Keratinocyte (primary cell): ENCODE data around the gene PHETA1. TPM values are rescaled to one million over a fixed set of nuclear protein-coding genes. Genes with fewer than 3 reads are reported as not detected.
A peak's percentile ranks its signal among the peaks of the same experiment; 100 is the strongest.

ENCODE experiments used
- DNase-seq: peaks from one replicate; pipeline ENCODE4 v3.0.0-alpha.2; 2011; ENCODE audit warnings: low read depth, missing footprints, low spot score
- FAIRE-seq: peaks from 2 replicates; lab custom pipeline; 2011; peaks lifted over from hg19 to GRCh38; lab: Jason Lieb, UNC
- H2AFZ ChIP-seq: 2 replicates; pipeline ENCODE4 v1.6.0; 2012; ENCODE audit warnings: low read length, control low read depth, inconsistent platforms; ENCODE audit not compliant: control insufficient read depth
- H3K27ac ChIP-seq: 2 replicates; pipeline ENCODE4 v1.5.1; 2011; ENCODE audit warnings: low read length; ENCODE audit not compliant: control insufficient read depth, insufficient read depth
- H3K27me3 ChIP-seq: 3 replicates; pipeline ENCODE4 v1.6.0; 2011; ENCODE audit warnings: low read length; ENCODE audit not compliant: control insufficient read depth, insufficient read depth; ENCODE audit errors: extremely low read depth
- H3K36me3 ChIP-seq, 2 experiments: 2 replicates in 1 of 2; 3 replicates in 1 of 2; pipeline ENCODE4 v1.5.1; 2011; ENCODE audit warnings: low read length in 2 of 2, mild to moderate bottlenecking in 1 of 2; ENCODE audit not compliant: control insufficient read depth in 2 of 2, insufficient read depth in 2 of 2; ENCODE audit errors: extremely low read depth in 1 of 2
- H3K4me1 ChIP-seq: 3 replicates; pipeline ENCODE4 v1.5.1; 2011; ENCODE audit warnings: low read length; ENCODE audit not compliant: control insufficient read depth, insufficient read depth; ENCODE audit errors: extremely low read depth
- H3K4me2 ChIP-seq: 3 replicates; pipeline ENCODE4 v1.6.0; 2011; ENCODE audit warnings: low read depth, low read length; ENCODE audit not compliant: control insufficient read depth, insufficient read depth; ENCODE audit errors: extremely low read depth
- H3K4me3 ChIP-seq, 3 experiments: fragments of 200-600 bp in 1 of 3; sonication (generic) in 1 of 3; 2 replicates in 2 of 3; 3 replicates in 1 of 3; pipeline ENCODE4 v1.5.1; 2011 to 2016; ENCODE audit warnings: low read length in 3 of 3, mild to moderate bottlenecking in 3 of 3, control low read depth in 2 of 3, inconsistent platforms in 1 of 3, low read depth in 1 of 3, mixed read lengths in 1 of 3, mixed run types in 1 of 3, moderate library complexity in 1 of 3; ENCODE audit not compliant: control insufficient read depth in 2 of 3, insufficient read depth in 2 of 3; ENCODE audit errors: extremely low read depth in 1 of 3
- H3K79me2 ChIP-seq: 2 replicates; pipeline ENCODE4 v1.6.0; 2012; ENCODE audit warnings: low read length; ENCODE audit not compliant: control insufficient read depth, insufficient read depth
- H3K9ac ChIP-seq: 3 replicates; pipeline ENCODE4 v1.6.0; 2011; ENCODE audit warnings: low read length; ENCODE audit not compliant: control insufficient read depth, insufficient read depth; ENCODE audit errors: extremely low read depth
- H3K9me1 ChIP-seq: 3 replicates; pipeline ENCODE4 v1.6.0; 2011; ENCODE audit warnings: low read length; ENCODE audit not compliant: control insufficient read depth, insufficient read depth; ENCODE audit errors: extremely low read depth
- H3K9me3 ChIP-seq: 2 replicates; pipeline ENCODE4 v1.5.1; 2012; ENCODE audit warnings: low read depth, low read length; ENCODE audit not compliant: control insufficient read depth
- H4K20me1 ChIP-seq: 3 replicates; pipeline ENCODE4 v1.6.0; 2011; ENCODE audit warnings: low read length; ENCODE audit not compliant: control insufficient read depth, insufficient read depth; ENCODE audit errors: extremely low read depth
- EZH2 ChIP-seq: IDR thresholded peaks from one replicate; pipeline ENCODE4 v1.6.1; 2012; ENCODE audit warnings: inconsistent platforms, mild to moderate bottlenecking, low read length, moderate library complexity
- dilution Hi-C: fragments of 300-500 bp; cut with MboI; formaldehyde crosslinking; loops from one replicate; pipeline ENCODE4 v1.7.0; 2020; ENCODE audit warnings: low sequenced_read_pairs; ENCODE audit not compliant: extremely low pct_ligation_motif_present
- polyA plus RNA-seq, 5 experiments: library from polyadenylated mRNA; depleted of rRNA in 3 of 5; stranded (reverse) in 3 of 5; stranded (forward) in 1 of 5; unstranded in 1 of 5; fragments of >200 nt; gene quantifications; 1 replicate in 1 of 5; 2 replicates in 3 of 5; 3 replicates in 1 of 5; pipeline versions ENCODE4 v1.2.1 to v1.2.3, GENCODE V29; 2011 to 2012; ENCODE audit warnings: missing spikeins in 2 of 5, low read depth in 1 of 5, low replicate concordance in 1 of 5
- TF ChIP-seq, protein P1 (sequence below), 3 experiments: IDR thresholded peaks in 1 of 3; conservative IDR thresholded peaks in 1 of 3; optimal IDR thresholded peaks in 1 of 3; 2 replicates in 2 of 3; 3 replicates in 1 of 3; pipeline versions ENCODE3 to v1.5.1; 2011; ENCODE audit warnings: low read length in 3 of 3, mild to moderate bottlenecking in 3 of 3, moderate library complexity in 2 of 3, control low read depth in 1 of 3, inconsistent platforms in 1 of 3; ENCODE audit not compliant: insufficient read depth in 2 of 3; ENCODE audit errors: extremely low read depth in 1 of 3

PHETA1 gene
- polyA plus RNA-seq, 1 donor (not counting 4 experiments of a cell fraction or from before 2014, with no cell fraction given): 1.7 TPM

DNA sequence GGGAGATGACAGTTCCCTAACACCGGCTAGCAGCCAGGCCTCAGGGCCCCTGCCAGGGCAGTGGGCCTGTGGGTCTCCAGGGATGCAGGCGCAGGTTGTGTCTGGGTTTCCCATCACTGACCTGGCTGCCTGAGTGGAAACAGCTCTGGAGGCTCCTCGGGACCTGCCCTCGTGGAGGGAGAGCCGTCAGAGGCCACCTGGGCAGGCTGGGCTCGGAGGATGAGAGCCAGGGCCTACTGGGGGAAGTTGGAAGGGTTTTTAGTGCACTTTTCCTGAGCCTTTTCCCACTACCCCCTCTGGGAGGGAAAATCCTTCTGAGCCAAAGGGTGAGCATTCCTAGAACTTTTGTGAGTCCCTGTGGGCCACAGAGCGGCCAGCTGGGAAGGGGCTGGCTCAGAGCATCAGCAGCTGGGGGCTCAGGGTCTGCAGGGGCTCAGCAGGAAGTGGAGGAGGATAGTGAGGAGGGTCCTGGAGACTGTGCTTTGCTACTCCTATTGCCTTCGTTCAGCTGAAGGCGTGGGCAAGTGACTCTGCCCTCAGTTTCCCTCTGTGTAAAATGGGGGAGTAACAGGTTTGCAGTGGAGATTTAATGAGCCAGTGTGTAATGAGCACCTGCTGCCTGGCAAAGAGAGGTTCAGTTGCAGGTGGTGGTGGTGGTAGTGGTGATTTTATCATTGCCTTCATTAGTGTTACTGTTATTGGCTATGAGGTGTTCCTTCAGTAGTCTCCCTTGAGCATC is 38.7 kb upstream of the PHETA1 start:
- DNase-seq: no peak
- Histone ChIP-seq H3K4me2 (peak overlapping the region; percentile 87), H4K20me1 (peaks cover 5% of the 10 kb centered on the region), H3K9me3 (no peaks in the 10 kb centered on the region), H3K4me1 (peaks cover 38% of the 10 kb centered on the region), H3K4me3 (peak overlapping the region; percentile 73 to 88 (median 83)), H3K27ac (no peak overlapping the region), H3K79me2 (peaks cover 58% of the 10 kb centered on the region), H3K27me3 (no peaks in the 10 kb centered on the region), H2AFZ (no peak overlapping the region), H3K36me3 (peaks cover 0 to 11% of the 10 kb centered on the region in 2 experiments), H3K9ac (peak overlapping the region; percentile 83), H3K9me1 (no peaks in the 10 kb centered on the region)
- TF ChIP-seq, protein P1, sequence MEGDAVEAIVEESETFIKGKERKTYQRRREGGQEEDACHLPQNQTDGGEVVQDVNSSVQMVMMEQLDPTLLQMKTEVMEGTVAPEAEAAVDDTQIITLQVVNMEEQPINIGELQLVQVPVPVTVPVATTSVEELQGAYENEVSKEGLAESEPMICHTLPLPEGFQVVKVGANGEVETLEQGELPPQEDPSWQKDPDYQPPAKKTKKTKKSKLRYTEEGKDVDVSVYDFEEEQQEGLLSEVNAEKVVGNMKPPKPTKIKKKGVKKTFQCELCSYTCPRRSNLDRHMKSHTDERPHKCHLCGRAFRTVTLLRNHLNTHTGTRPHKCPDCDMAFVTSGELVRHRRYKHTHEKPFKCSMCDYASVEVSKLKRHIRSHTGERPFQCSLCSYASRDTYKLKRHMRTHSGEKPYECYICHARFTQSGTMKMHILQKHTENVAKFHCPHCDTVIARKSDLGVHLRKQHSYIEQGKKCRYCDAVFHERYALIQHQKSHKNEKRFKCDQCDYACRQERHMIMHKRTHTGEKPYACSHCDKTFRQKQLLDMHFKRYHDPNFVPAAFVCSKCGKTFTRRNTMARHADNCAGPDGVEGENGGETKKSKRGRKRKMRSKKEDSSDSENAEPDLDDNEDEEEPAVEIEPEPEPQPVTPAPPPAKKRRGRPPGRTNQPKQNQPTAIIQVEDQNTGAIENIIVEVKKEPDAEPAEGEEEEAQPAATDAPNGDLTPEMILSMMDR (optimal IDR thresholded peaks at IDR 0.05 in 1 of 3, IDR thresholded peaks at IDR 0.05 in 1 of 3, conservative IDR thresholded peaks at IDR 0.05 in 1 of 3; ENCODE audit: extremely low read depth in 1 of 3, insufficient read depth in 2 of 3, low read length in 3 of 3): no peak
- no peak for TF ChIP-seq EZH2
- dilution Hi-C loops: no loop called here
- no peak for FAIRE-seq

DNA sequence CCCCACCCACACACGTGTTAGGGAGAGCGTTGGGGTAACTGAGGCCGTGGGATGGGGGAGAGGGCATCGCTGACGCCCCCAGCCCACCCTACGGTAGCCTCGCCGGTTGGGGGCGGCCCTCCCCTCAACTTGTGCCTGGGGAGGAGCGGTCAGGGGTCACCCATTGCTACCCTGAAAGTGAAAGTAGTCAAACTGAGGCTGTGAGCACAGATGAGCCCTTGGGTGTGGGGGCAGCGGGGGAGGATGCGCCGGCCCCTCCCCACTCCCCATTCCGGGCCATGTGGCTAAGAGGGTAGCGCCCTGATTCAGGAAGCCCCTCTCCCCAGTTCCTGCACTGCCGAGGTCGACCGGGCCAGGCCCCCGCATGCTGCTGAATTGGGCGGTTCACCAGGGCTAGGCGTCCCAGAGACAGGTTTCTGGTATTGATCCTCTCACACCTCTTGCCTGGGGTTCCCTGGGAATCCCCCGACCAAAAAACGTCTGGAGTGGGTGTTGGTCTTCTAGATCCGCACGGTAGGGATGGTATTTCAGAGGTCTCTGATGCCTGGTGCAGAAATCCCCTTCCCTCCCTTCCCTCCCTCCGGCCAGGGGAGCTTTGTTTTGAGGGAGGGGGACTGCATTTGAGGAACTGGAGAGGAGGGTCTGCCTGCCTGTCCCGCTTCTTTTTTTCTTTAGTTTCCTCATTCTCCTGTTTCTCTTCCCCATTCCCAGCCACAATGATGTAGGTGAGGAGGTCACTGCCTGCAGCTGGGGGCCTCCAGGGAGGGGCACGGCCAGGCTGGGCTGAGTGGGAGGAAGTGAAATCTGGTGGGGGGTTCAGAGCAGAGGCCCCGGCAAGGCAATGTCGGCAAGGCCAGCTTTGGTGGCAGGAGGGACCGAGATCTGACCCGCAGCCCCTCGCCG is 37.8 kb upstream of the PHETA1 start:
- DNase-seq (no peak), FAIRE-seq (no peak)
- H3K4me2 ChIP-seq: peak overlapping the region; percentile 87
- dilution Hi-C loops: no loop called here
- H3K36me3 ChIP-seq: peaks cover 0 to 11% of the 10 kb centered on the region in 2 experiments
- peak overlapping the region; percentile 46 for H2AFZ ChIP-seq
- peaks cover 5% of the 10 kb centered on the region for H4K20me1 ChIP-seq
- peak overlapping the region; percentile 83 for H3K9ac ChIP-seq
- peaks cover 38% of the 10 kb centered on the region for H3K4me1 ChIP-seq
- H3K27me3 ChIP-seq: no peaks in the 10 kb centered on the region
- peaks cover 54% of the 10 kb centered on the region for H3K79me2 ChIP-seq
- peak overlapping the region; percentile 61 for H3K27ac ChIP-seq
- TF ChIP-seq EZH2: no peak
- TF ChIP-seq, protein P1 (optimal IDR thresholded peaks at IDR 0.05 in 1 of 3, IDR thresholded peaks at IDR 0.05 in 1 of 3, conservative IDR thresholded peaks at IDR 0.05 in 1 of 3; ENCODE audit: extremely low read depth in 1 of 3, insufficient read depth in 2 of 3, low read length in 3 of 3): no peak
- H3K4me3 ChIP-seq: peak overlapping the region; percentile 73 to 88 (median 83)
- H3K9me3 ChIP-seq: no peaks in the 10 kb centered on the region
- H3K9me1 ChIP-seq: no peaks in the 10 kb centered on the region
